IPS-18c (cell line): ENCODE measurements around the gene TXNL4A.

Source experiments
- H3K4me3 ChIP-seq: 2 replicates; pipeline ENCODE4 v1.7.0; 2013; ENCODE audit warnings: low read depth, mild to moderate bottlenecking, low read length, moderate library complexity; ENCODE audit not compliant: insufficient read depth
- H3K9me3 ChIP-seq: one replicate; pipeline ENCODE4 v1.6.1; 2013; ENCODE audit warnings: mild to moderate bottlenecking, low read length, moderate library complexity; ENCODE audit not compliant: control insufficient read depth, insufficient read depth

The TXNL4A gene

GRCh38 chr18:79933765-79934164 lies 54.6 kb downstream of the TXNL4A start:
- H3K9me3 ChIP-seq: peaks cover 2% of the 10 kb centered on the region
- no peak overlapping the region for H3K4me3 ChIP-seq

- no peak overlapping the region for H3K4me3 ChIP-seq
Measured at GRCh38 chr18:79932907-79933306, 55.5 kb downstream of the TXNL4A start.

GRCh38 chr18:79931475-79931874 lies 56.9 kb downstream of the TXNL4A start:
- peaks cover 2% of the 10 kb centered on the region for H3K9me3 ChIP-seq
- no peak overlapping the region for H3K4me3 ChIP-seq

More at GRCh38 chr18:79932907-79933306, 55.5 kb downstream of the TXNL4A start:
- H3K9me3 ChIP-seq: peaks cover 2% of the 10 kb centered on the region

- Histone ChIP-seq H3K9me3 (peaks cover 2% of the 10 kb centered on the region), H3K4me3 (no peak overlapping the region)
Measured at GRCh38 chr18:79930020-79930642, 58.2 kb downstream of the TXNL4A start.

- peaks cover 2% of the 10 kb centered on the region for H3K9me3 ChIP-seq
- H3K4me3 ChIP-seq: no peak overlapping the region
Measured at GRCh38 chr18:79928563-79928960, 59.8 kb downstream of the TXNL4A start.

GRCh38 chr18:79927607-79928562 lies 60.5 kb downstream of the TXNL4A start:
- Histone ChIP-seq H3K9me3 (peaks cover 2% of the 10 kb centered on the region), H3K4me3 (no peak overlapping the region)

GRCh38 chr18:79926715-79927606 lies 61.4 kb downstream of the TXNL4A start:
- peaks cover 2% of the 10 kb centered on the region for H3K9me3 ChIP-seq
- H3K4me3 ChIP-seq: no peak overlapping the region

GRCh38 chr18:79926306-79926705 lies 62.1 kb downstream of the TXNL4A start:
- Histone ChIP-seq H3K9me3 (peaks cover 2% of the 10 kb centered on the region), H3K4me3 (no peak overlapping the region)

GRCh38 chr18:79924814-79925731 lies 63.3 kb downstream of the TXNL4A start:
- H3K4me3 ChIP-seq: no peak overlapping the region

GRCh38 chr18:79923896-79924585 lies 64.3 kb downstream of the TXNL4A start:
- no peak overlapping the region for H3K4me3 ChIP-seq
- H3K9me3 ChIP-seq: no peaks in the 10 kb centered on the region

More at GRCh38 chr18:79924814-79925731, 63.3 kb downstream of the TXNL4A start:
- peaks cover 2% of the 10 kb centered on the region for H3K9me3 ChIP-seq

GRCh38 chr18:79922971-79923411 lies 65.4 kb downstream of the TXNL4A start:
- no peaks in the 10 kb centered on the region for H3K9me3 ChIP-seq
- no peak overlapping the region for H3K4me3 ChIP-seq

- no peaks in the 10 kb centered on the region for H3K9me3 ChIP-seq
- H3K4me3 ChIP-seq: no peak overlapping the region
Measured at GRCh38 chr18:79921984-79922965, 66.1 kb downstream of the TXNL4A start.
